IPS-18c (cell line): Measurements from ENCODE around the gene BPTF.
"Not testable (repeated sequence)": the region's sequence is repeated elsewhere in the genome, so short reads cannot be mapped to it uniquely, and the experiment has no call there.

Source experiments
- H3K4me3 ChIP-seq: 2 replicates; pipeline ENCODE4 v1.7.0; 2013; ENCODE audit warnings: low read depth, mild to moderate bottlenecking, low read length, moderate library complexity; ENCODE audit not compliant: insufficient read depth
- H3K9me3 ChIP-seq: one replicate; pipeline ENCODE4 v1.6.1; 2013; ENCODE audit warnings: mild to moderate bottlenecking, low read length, moderate library complexity; ENCODE audit not compliant: control insufficient read depth, insufficient read depth

Gene BPTF

GRCh38 chr17:67980456-67980855, 155.2 kb downstream of the BPTF start:
- Histone ChIP-seq H3K9me3 (no peaks in the 10 kb centered on the region), H3K4me3 (no peak overlapping the region)

GRCh38 chr17:67980883-67981282, 155.6 kb downstream of the BPTF start:
- H3K4me3 ChIP-seq, H3K9me3 ChIP-seq: not testable (repeated sequence)

- Histone ChIP-seq H3K9me3 (no peaks in the 10 kb centered on the region), H3K4me3 (no peak overlapping the region)
Measured at GRCh38 chr17:67982034-67982640, 156.8 kb downstream of the BPTF start.

GRCh38 chr17:67982686-67983382, 157.5 kb downstream of the BPTF start:
- H3K4me3 ChIP-seq, result no peak overlapping the region
- H3K9me3 ChIP-seq, result no peaks in the 10 kb centered on the region

- Histone ChIP-seq H3K9me3 (no peaks in the 10 kb centered on the region), H3K4me3 (no peak overlapping the region)
Measured at GRCh38 chr17:67983383-67983688, 158.0 kb downstream of the BPTF start.

- no peak overlapping the region for H3K4me3 ChIP-seq
- peaks cover 2% of the 10 kb centered on the region for H3K9me3 ChIP-seq
Measured at GRCh38 chr17:67990909-67991308, 165.6 kb downstream of the BPTF start.

GRCh38 chr17:67992548-67993152, 167.3 kb downstream of the BPTF start:
- Histone ChIP-seq H3K4me3 (peak overlapping the region; percentile 94), H3K9me3 (peaks cover 2% of the 10 kb centered on the region)

- Histone ChIP-seq H3K4me3 (peak overlapping the region; percentile 94), H3K9me3 (peaks cover 2% of the 10 kb centered on the region)
Measured at GRCh38 chr17:67993153-67993997, 168.1 kb downstream of the BPTF start.

GRCh38 chr17:67993998-67994361, 168.7 kb downstream of the BPTF start:
- peak overlapping the region; percentile 68 for H3K4me3 ChIP-seq
- H3K9me3 ChIP-seq, result peaks cover 2% of the 10 kb centered on the region

GRCh38 chr17:67994817-67995569, 169.7 kb downstream of the BPTF start:
- peaks cover 2% of the 10 kb centered on the region for H3K9me3 ChIP-seq
- peak overlapping the region; percentile 46; the same call in 1 of the 2 replicates for H3K4me3 ChIP-seq

- peaks cover 2% of the 10 kb centered on the region for H3K9me3 ChIP-seq
- H3K4me3 ChIP-seq, result peak overlapping the region; percentile 46; the same call in 1 of the 2 replicates
Measured at GRCh38 chr17:67995570-67996263, 170.4 kb downstream of the BPTF start.

- H3K9me3 ChIP-seq, result not testable (repeated sequence)
- H3K4me3 ChIP-seq, result peak within 1 kb of the TSS; percentile 46; the same call in 1 of the 2 replicates
Measured at GRCh38 chr17:67996301-67997171, 171.2 kb downstream of the BPTF start, which contains the start of gene C17orf58. Gene C17orf58, minus strand, starts transcription at chr17:67996469. Its CDS starts 271 bp downstream, at chr17:67996198.

GRCh38 chr17:67998466-67998865, 173.2 kb downstream of the BPTF start:
- H3K4me3 ChIP-seq, result no peak overlapping the region
- H3K9me3 ChIP-seq, result no peaks in the 10 kb centered on the region

GRCh38 chr17:67999291-67999911, 174.1 kb downstream of the BPTF start:
- Histone ChIP-seq H3K4me3 (no peak overlapping the region), H3K9me3 (no peaks in the 10 kb centered on the region)

GRCh38 chr17:68004201-68004600, 178.9 kb downstream of the BPTF start:
- Histone ChIP-seq H3K4me3 (no peak overlapping the region), H3K9me3 (no peaks in the 10 kb centered on the region)
